Measurements from ENCODE around the gene CDH13. TPM values are rescaled to one million over a fixed set of nuclear protein-coding genes. Genes with fewer than 3 reads are reported as not detected.

The CDH13 gene
- total and polyA plus RNA-seq, 2 experiments from 2014 or later = 1.2 to 1.5 TPM

GRCh38 chr16:83837566-83837965, 1210.8 kb downstream of the CDH13 start:
- Histone ChIP-seq H3K4me2 (no peak overlapping the region), H4K20me1 (ENCODE audit: insufficient read depth, poor library complexity, severe bottlenecking) (no peaks in the 10 kb centered on the region), H2AFZ (no peak overlapping the region), H3K9me3 (ENCODE audit: low read depth) (no peaks in the 10 kb centered on the region), H3K79me2 (no peaks in the 10 kb centered on the region), H3K36me3 (replicated peaks; ENCODE audit: insufficient read depth, low read depth) (no peaks in the 10 kb centered on the region), H3K27me3 (no peaks in the 10 kb centered on the region), H3K4me1 (ENCODE audit: insufficient read depth) (no peaks in the 10 kb centered on the region), H3K9me2 (replicated peaks; ENCODE audit: insufficient read depth) (no peaks in the 10 kb centered on the region), H3K27ac (no peak overlapping the region), H3K4me3 (no peak overlapping the region)
- no peak for TF ChIP-seq CTCF (IDR thresholded peaks at IDR 0.05; ENCODE audit: poor library complexity)
- TF ChIP-seq EZH2 (IDR thresholded peaks at IDR 0.05; ENCODE audit: borderline replicate concordance) = no peak
- no peak for TF ChIP-seq EZH2phosphoT487 (IDR thresholded peaks at IDR 0.05; ENCODE audit: low read depth, severe bottlenecking, unreplicated experiment)
- no peak for DNase-seq (ENCODE audit: low spot score)
- 90% methylated on average over 4 of the region's 4 CpGs for WGBS (ENCODE audit: low lambda C conversion rate, missing lambda C conversion rate)

DNA sequence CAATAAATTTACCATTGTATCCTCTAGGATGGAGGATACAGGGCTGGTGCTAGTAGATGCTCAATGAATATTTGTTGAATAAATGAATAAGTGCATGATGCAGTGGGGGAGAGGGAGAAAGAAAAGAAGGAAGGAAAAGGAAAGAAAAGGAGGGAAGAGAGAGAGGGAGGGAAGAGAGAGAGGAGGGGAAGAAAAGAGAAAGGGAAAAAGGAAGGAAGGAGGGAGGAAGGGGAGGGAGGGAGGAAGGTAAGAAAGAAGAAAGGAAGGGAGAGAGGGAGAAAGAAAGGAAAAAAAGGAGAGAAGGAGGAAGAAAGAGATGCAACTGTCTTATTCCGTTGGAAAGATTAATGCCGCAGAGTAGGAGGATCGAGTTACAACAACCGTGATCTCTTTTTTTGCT, 1211.4 kb downstream of the CDH13 start:
- TF ChIP-seq EZH2phosphoT487 (IDR thresholded peaks at IDR 0.05; ENCODE audit: low read depth, severe bottlenecking, unreplicated experiment) (no peak), CTCF (IDR thresholded peaks at IDR 0.05; ENCODE audit: poor library complexity) (no peak), EZH2 (IDR thresholded peaks at IDR 0.05; ENCODE audit: borderline replicate concordance) (no peak)
- H3K27ac ChIP-seq = no peak overlapping the region
- H2AFZ ChIP-seq = no peak overlapping the region
- no peak overlapping the region for H3K4me3 ChIP-seq
- H3K4me2 ChIP-seq = no peak overlapping the region
- no peak for DNase-seq (ENCODE audit: low spot score)
- no peaks in the 10 kb centered on the region for H4K20me1 ChIP-seq (ENCODE audit: insufficient read depth, poor library complexity, severe bottlenecking)
- no peaks in the 10 kb centered on the region for H3K9me2 ChIP-seq (replicated peaks; ENCODE audit: insufficient read depth)
- H3K9me3 ChIP-seq (ENCODE audit: low read depth) = no peaks in the 10 kb centered on the region
- 58% methylated on average over 4 of the region's 4 CpGs for WGBS (ENCODE audit: low lambda C conversion rate, missing lambda C conversion rate)
- H3K4me1 ChIP-seq (ENCODE audit: insufficient read depth) = no peaks in the 10 kb centered on the region
- no peaks in the 10 kb centered on the region for H3K36me3 ChIP-seq (replicated peaks; ENCODE audit: insufficient read depth, low read depth)
- no peaks in the 10 kb centered on the region for H3K79me2 ChIP-seq
- no peaks in the 10 kb centered on the region for H3K27me3 ChIP-seq

GRCh38 chr16:83839561-83839960, 1212.8 kb downstream of the CDH13 start:
- Histone ChIP-seq H3K36me3 (replicated peaks; ENCODE audit: insufficient read depth, low read depth) (no peaks in the 10 kb centered on the region), H4K20me1 (ENCODE audit: insufficient read depth, poor library complexity, severe bottlenecking) (no peaks in the 10 kb centered on the region), H3K9me2 (replicated peaks; ENCODE audit: insufficient read depth) (no peaks in the 10 kb centered on the region), H3K9me3 (ENCODE audit: low read depth) (no peaks in the 10 kb centered on the region), H2AFZ (no peak overlapping the region), H3K4me1 (ENCODE audit: insufficient read depth) (no peaks in the 10 kb centered on the region), H3K4me2 (no peak overlapping the region), H3K27me3 (no peaks in the 10 kb centered on the region), H3K4me3 (no peak overlapping the region), H3K79me2 (no peaks in the 10 kb centered on the region), H3K27ac (no peak overlapping the region)
- no peak for DNase-seq (ENCODE audit: low spot score)
- TF ChIP-seq EZH2 (IDR thresholded peaks at IDR 0.05; ENCODE audit: borderline replicate concordance) (no peak), CTCF (IDR thresholded peaks at IDR 0.05; ENCODE audit: poor library complexity) (no peak), EZH2phosphoT487 (IDR thresholded peaks at IDR 0.05; ENCODE audit: low read depth, severe bottlenecking, unreplicated experiment) (no peak)
- 56% methylated on average over 3 of the region's 3 CpGs for WGBS (ENCODE audit: low lambda C conversion rate, missing lambda C conversion rate)

All from hepatocyte (in vitro differentiated cells).